DOHH2 (cell line): ENCODE data around the gene HLX.
A peak's percentile ranks its signal among the peaks of the same experiment; 100 is the strongest.

Experiments
- H3F3A ChIP-seq: fragments of 200-600 bp; sonication (generic), shearing (Covaris generic); 2 replicates; pipeline ENCODE4 v1.6.0; 2016; ENCODE audit warnings: antibody characterized with exemption, mild to moderate bottlenecking; ENCODE audit not compliant: control insufficient read depth, insufficient read depth
- H3K27ac ChIP-seq: fragments of 200-600 bp; sonication (generic); 2 replicates; pipeline ENCODE4 v1.5.1; 2014; ENCODE audit warnings: low read depth, mild to moderate bottlenecking, low read length, moderate library complexity
- H3K27me3 ChIP-seq: fragments of 200-600 bp; sonication (generic); 2 replicates; pipeline ENCODE4 v1.6.1; 2014; ENCODE audit warnings: mild to moderate bottlenecking, low read length, mixed read lengths; ENCODE audit not compliant: control insufficient read depth
- H3K36me3 ChIP-seq: fragments of 200-600 bp; sonication (generic); 2 replicates; pipeline ENCODE4 v1.6.1; 2014; ENCODE audit warnings: mild to moderate bottlenecking, low read length, moderate library complexity, mixed read lengths; ENCODE audit not compliant: control insufficient read depth
- H3K4me1 ChIP-seq: fragments of 200-600 bp; sonication (generic); 2 replicates; pipeline ENCODE4 v1.6.1; 2014; ENCODE audit warnings: mild to moderate bottlenecking, low read length, mixed read lengths; ENCODE audit not compliant: control insufficient read depth
- H3K4me2 ChIP-seq: fragments of 200-600 bp; sonication (generic); 2 replicates; pipeline ENCODE4 v1.6.0; 2014; ENCODE audit warnings: mild to moderate bottlenecking, low read length, moderate library complexity
- H3K4me3 ChIP-seq: fragments of 200-600 bp; sonication (generic); 2 replicates; pipeline ENCODE4 v1.5.1; 2014; ENCODE audit warnings: mild to moderate bottlenecking, low read length, mixed read lengths
- H3K79me2 ChIP-seq: fragments of 200-600 bp; sonication (generic); 2 replicates; pipeline ENCODE4 v1.6.1; 2014; ENCODE audit warnings: mild to moderate bottlenecking, low read length, mixed read lengths; ENCODE audit not compliant: control insufficient read depth
- H3K9me2 ChIP-seq: fragments of 200-600 bp; sonication (generic); replicated peaks from 2 replicates; pipeline ENCODE4 v1.6.1; 2014; ENCODE audit warnings: mild to moderate bottlenecking, low read length, mixed read lengths; ENCODE audit not compliant: control insufficient read depth
- H3K9me3 ChIP-seq: fragments of 200-600 bp; sonication (generic); 2 replicates; pipeline ENCODE4 v1.6.1; 2014; ENCODE audit warnings: antibody characterized with exemption, low read length, mixed read lengths; ENCODE audit not compliant: control insufficient read depth, insufficient read depth
- H4K20me1 ChIP-seq: fragments of 200-600 bp; sonication (generic); 2 replicates; pipeline ENCODE4 v1.6.0; 2014; ENCODE audit warnings: low read depth, mild to moderate bottlenecking, antibody characterized with exemption, low read length, moderate library complexity; ENCODE audit not compliant: control insufficient read depth, insufficient read depth
- EZH2phosphoT487 ChIP-seq: fragments of 200-600 bp; sonication (generic); IDR thresholded peaks from 2 replicates; pipeline ENCODE4 v1.6.1; 2017; ENCODE audit warnings: borderline replicate concordance, mild to moderate bottlenecking, antibody characterized with exemption, low read length, moderate library complexity, mixed read lengths
- TF ChIP-seq, protein P1 (sequence below): fragments of 200-600 bp; sonication (generic); IDR thresholded peaks from one replicate; pipeline ENCODE4 v1.5.1; 2014; ENCODE audit warnings: antibody characterized with exemption, mild to moderate bottlenecking, low read depth, low read length; ENCODE audit not compliant: poor library complexity, severe bottlenecking

The HLX gene

DNA sequence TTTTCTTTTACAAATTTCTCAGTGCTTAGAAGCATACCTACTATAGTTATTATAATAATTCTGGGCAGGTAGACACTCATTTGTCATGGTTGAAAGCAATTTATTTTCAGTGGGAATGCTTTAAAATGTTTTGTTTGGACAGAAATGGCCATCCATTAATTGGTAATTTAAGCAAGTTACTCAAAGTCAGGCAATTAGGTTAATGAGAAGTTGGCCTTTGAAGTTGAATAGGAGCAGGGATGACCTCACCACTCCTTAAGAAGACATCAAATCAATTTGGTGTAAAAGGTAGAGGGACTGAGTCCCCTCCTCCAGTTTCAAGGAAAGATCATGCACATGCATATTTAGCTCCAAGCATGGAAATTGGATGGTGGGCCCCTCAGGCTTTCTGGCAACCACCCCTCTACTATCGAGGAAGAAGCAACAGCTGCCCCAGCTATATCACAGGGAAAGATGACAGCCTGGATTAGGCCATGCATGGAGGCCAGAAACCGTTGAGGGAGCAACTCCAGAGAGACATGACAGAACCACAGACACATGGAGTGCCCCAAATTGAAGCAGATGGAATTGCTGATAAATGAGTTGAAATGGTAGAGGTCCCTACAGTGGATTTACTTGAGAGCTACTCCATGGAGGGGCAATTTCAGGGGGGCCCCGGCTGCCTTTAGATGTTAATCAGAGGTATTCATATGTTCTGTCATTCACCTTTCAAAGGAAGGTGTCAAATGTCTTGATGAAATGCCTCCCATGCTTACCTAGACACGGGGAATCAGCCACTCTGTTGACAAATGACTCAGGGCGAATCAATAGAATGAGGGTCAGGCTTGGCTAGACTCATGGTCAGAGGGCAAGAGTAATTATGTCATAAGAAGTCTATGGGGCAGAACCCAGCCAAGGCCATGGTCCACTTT lies 26.7 kb downstream of the HLX start:
- H3K4me3 ChIP-seq, result no peak overlapping the region
- no peaks in the 10 kb centered on the region for H3K4me1 ChIP-seq
- H3K4me2 ChIP-seq, result no peak overlapping the region
- no peaks in the 10 kb centered on the region for H4K20me1 ChIP-seq
- no peaks in the 10 kb centered on the region for H3K9me2 ChIP-seq
- no peaks in the 10 kb centered on the region for H3F3A ChIP-seq
- H3K36me3 ChIP-seq, result no peaks in the 10 kb centered on the region
- TF ChIP-seq, protein P1, sequence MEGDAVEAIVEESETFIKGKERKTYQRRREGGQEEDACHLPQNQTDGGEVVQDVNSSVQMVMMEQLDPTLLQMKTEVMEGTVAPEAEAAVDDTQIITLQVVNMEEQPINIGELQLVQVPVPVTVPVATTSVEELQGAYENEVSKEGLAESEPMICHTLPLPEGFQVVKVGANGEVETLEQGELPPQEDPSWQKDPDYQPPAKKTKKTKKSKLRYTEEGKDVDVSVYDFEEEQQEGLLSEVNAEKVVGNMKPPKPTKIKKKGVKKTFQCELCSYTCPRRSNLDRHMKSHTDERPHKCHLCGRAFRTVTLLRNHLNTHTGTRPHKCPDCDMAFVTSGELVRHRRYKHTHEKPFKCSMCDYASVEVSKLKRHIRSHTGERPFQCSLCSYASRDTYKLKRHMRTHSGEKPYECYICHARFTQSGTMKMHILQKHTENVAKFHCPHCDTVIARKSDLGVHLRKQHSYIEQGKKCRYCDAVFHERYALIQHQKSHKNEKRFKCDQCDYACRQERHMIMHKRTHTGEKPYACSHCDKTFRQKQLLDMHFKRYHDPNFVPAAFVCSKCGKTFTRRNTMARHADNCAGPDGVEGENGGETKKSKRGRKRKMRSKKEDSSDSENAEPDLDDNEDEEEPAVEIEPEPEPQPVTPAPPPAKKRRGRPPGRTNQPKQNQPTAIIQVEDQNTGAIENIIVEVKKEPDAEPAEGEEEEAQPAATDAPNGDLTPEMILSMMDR, result no peak
- TF ChIP-seq EZH2phosphoT487, result no peak
- H3K27me3 ChIP-seq, result peaks cover 4% of the 10 kb centered on the region; the same call in 1 of the 2 replicates
- H3K9me3 ChIP-seq, result no peaks in the 10 kb centered on the region
- no peak overlapping the region for H3K27ac ChIP-seq
- no peaks in the 10 kb centered on the region for H3K79me2 ChIP-seq

GRCh38 chr1:220906561-220907334 lies 27.5 kb downstream of the HLX start:
- H3K79me2 ChIP-seq, result no peaks in the 10 kb centered on the region
- H3K9me3 ChIP-seq, result no peaks in the 10 kb centered on the region
- H3K27ac ChIP-seq, result no peak overlapping the region
- no peak overlapping the region for H3K4me2 ChIP-seq
- H4K20me1 ChIP-seq, result no peaks in the 10 kb centered on the region
- TF ChIP-seq EZH2phosphoT487, result no peak
- TF ChIP-seq, protein P1, result no peak
- no peaks in the 10 kb centered on the region for H3K36me3 ChIP-seq
- H3K9me2 ChIP-seq, result no peaks in the 10 kb centered on the region
- H3F3A ChIP-seq, result no peaks in the 10 kb centered on the region
- H3K4me3 ChIP-seq, result no peak overlapping the region
- H3K4me1 ChIP-seq, result no peaks in the 10 kb centered on the region
- H3K27me3 ChIP-seq, result peaks cover 4% of the 10 kb centered on the region; the same call in 1 of the 2 replicates

GRCh38 chr1:220908757-220909156 lies 29.5 kb downstream of the HLX start:
- Histone ChIP-seq H3K36me3 (no peaks in the 10 kb centered on the region), H3K9me3 (no peaks in the 10 kb centered on the region), H3K4me1 (no peaks in the 10 kb centered on the region), H3K79me2 (no peaks in the 10 kb centered on the region), H3K4me3 (no peak overlapping the region), H3K9me2 (no peaks in the 10 kb centered on the region), H3K4me2 (no peak overlapping the region), H4K20me1 (no peaks in the 10 kb centered on the region), H3F3A (no peaks in the 10 kb centered on the region), H3K27ac (no peak overlapping the region), H3K27me3 (peaks cover 4% of the 10 kb centered on the region; the same call in 1 of the 2 replicates)
- no peak for TF ChIP-seq EZH2phosphoT487
- TF ChIP-seq, protein P1, result peak; percentile 48
